BJ (cell line): ENCODE results near the gene HSFX2. TPM values are rescaled to one million over a fixed set of nuclear protein-coding genes. Genes with fewer than 3 reads are reported as not detected.
"Not testable (repeated sequence)": the region's sequence is repeated elsewhere in the genome, so short reads cannot be mapped to it uniquely, and the experiment has no call there.

Source experiments
- CTCF ChIA-PET: fragments of 350-600 bp; formaldehyde crosslinking; extraction: SDS; loops from one replicate; lab custom pipeline; 2021; ENCODE audit warnings: antibody characterized with exemption, inconsistent platforms; lab: Yijun Ruan, JAX
- POLR2A ChIA-PET: fragments of 300-600 bp; sonication (Branson Sonifier 250); formaldehyde crosslinking; extraction: SDS; loops from one replicate; lab custom pipeline; 2021; ENCODE audit warnings: antibody characterized with exemption; lab: Charles Lee
- DNase-seq: peaks from one replicate; pipeline ENCODE4 v3.0.0-alpha.2; 2011; ENCODE audit warnings: low read depth
- H3K27me3 ChIP-seq: 2 replicates; pipeline ENCODE4 v1.6.0; 2011; ENCODE audit warnings: low read length; ENCODE audit not compliant: control insufficient read depth, insufficient read depth
- H3K36me3 ChIP-seq: 2 replicates; pipeline ENCODE4 v1.5.1; 2011; ENCODE audit warnings: low read length; ENCODE audit not compliant: control insufficient read depth, insufficient read depth
- H3K4me3 ChIP-seq: 2 replicates; pipeline ENCODE4 v1.5.1; 2011; ENCODE audit warnings: low read depth, mild to moderate bottlenecking, control low read depth, low read length
- CTCF ChIP-seq: IDR thresholded peaks from 2 replicates; pipeline ENCODE4 v1.5.1; 2011; ENCODE audit warnings: low read depth, mild to moderate bottlenecking, control low read depth, inconsistent platforms, low read length, moderate library complexity; ENCODE audit not compliant: insufficient read depth
- polyA plus RNA-seq: library from polyadenylated mRNA; depleted of rRNA; stranded (reverse); fragments of >200 nt; gene quantifications from 2 replicates; pipeline ENCODE4 v1.2.3, GENCODE V29; 2011

HSFX2 gene
- polyA plus RNA-seq, 1 experiment = 0.29 TPM

DNA sequence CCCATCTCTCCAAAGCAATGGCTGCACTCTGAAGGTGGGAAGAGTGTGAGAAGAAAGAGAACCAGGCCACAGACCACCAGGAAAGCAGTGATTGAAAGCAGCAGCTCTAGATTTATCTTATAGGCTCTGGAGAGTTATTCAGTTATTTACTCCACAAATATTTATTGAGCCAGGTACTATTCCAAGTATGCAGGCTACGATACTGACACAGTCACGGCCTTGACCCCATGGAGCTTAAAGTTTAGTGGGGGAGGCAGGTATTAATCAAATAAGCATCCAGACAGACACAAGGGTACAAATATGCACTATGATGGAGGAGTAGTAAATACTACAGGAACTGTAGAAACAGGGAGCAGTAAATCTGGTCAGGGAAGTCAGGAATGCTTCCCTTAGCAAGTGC is 33.7 kb upstream of the HSFX2 start:
- DNase-seq = no peak
- H3K4me3 ChIP-seq = no peak overlapping the region
- ChIA-PET POLR2A (no interaction called here), CTCF (no interaction called here)
- no peaks in the 10 kb centered on the region for H3K36me3 ChIP-seq
- H3K27me3 ChIP-seq = peaks cover 3% of the 10 kb centered on the region; the same call in 1 of the 2 replicates
- TF ChIP-seq CTCF = no peak

- no peak for TF ChIP-seq CTCF
- H3K27me3 ChIP-seq = peaks cover 3% of the 10 kb centered on the region; the same call in 1 of the 2 replicates
- DNase-seq = no peak
- no peak overlapping the region for H3K4me3 ChIP-seq
- ChIA-PET POLR2A (no interaction called here), CTCF (no interaction called here)
- no peaks in the 10 kb centered on the region for H3K36me3 ChIP-seq
Observed at GRCh38 chrX:149628280-149628679, 33.2 kb upstream of the HSFX2 start.

GRCh38 chrX:149626829-149627228 is 31.7 kb upstream of the HSFX2 start:
- H3K27me3 ChIP-seq, H3K4me3 ChIP-seq, POLR2A ChIA-PET, DNase-seq, H3K36me3 ChIP-seq, CTCF ChIA-PET: not testable (repeated sequence)

DNA sequence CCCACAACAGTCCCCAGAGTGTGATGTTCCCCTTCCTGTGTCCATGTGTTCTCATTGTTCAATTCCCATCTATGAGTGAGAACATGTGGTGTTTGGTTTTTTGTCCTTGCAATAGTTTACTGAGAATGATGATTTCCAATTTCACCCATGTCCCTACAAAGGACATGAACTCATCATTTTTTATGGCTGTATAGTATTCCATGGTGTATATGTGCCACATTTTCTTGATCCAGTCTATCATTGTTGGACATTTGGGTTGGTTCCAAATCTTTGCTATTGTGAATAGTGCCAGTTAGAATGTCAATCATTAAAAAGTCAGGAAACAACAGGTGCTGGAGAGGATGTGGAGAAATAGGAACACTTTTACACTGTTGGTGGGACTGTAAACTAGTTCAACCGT is 24.5 kb upstream of the HSFX2 start:
- CTCF ChIA-PET = not testable (repeated sequence)

DNA sequence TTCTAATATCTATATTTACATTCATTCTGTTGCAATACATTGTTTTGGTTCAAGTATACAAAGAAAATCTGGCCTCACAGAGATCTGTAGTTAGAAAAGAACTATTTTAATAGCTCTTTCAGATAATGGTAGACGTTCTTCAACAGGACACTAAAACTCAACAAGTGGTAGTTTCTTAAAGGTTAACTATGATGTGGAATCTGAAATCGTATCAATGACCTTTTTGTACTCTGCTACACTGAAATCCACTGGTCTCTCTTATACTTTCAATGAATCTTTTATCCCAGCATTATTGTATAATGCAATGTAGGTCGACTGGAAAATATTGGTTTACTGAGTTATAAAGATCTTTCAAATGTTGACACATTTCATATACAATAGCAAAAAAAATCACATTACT is 23.8 kb upstream of the HSFX2 start:
- no peak for DNase-seq

More for the DNA sequence above, 24.5 kb upstream of the HSFX2 start:
- DNase-seq, H3K36me3 ChIP-seq, H3K4me3 ChIP-seq, POLR2A ChIA-PET, H3K27me3 ChIP-seq: not testable (repeated sequence)

DNA sequence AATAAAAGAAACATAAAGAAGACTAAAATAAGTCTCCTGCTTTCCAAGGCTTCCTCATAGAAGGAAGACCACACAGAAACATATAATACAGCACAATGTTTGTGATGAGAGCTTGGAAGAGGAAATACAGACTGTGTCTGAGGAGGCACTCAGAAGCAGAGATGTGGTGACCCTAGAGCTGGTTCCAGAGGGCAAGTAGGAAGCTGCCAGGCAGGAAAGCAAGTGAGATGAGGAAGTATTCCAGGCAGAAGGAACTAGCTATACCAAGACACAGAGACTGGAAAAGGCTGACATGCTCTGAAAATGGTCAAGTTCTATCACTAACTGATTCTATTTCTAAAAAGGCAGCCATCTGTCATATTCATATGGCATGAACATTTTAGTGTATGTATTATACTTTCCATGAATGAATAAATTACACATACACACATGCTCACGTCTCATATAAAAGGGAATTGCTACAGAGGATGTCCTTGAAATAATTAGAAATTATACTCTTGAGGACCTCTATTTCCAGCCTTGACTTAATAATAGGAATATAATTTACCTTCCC is 16.6 kb upstream of the HSFX2 start:
- POLR2A ChIA-PET = no interaction called here
- TF ChIP-seq CTCF = no peak
- Histone ChIP-seq H3K4me3 (no peak overlapping the region), H3K36me3 (no peaks in the 10 kb centered on the region; the same call in 1 of the 2 replicates), H3K27me3 (no peaks in the 10 kb centered on the region)
- CTCF ChIA-PET = no interaction called here
- DNase-seq = no peak

More for the DNA sequence above, 23.8 kb upstream of the HSFX2 start:
- ChIA-PET CTCF (no interaction called here), POLR2A (no interaction called here)
- no peak for TF ChIP-seq CTCF
- Histone ChIP-seq H3K4me3 (no peak overlapping the region), H3K36me3 (no peaks in the 10 kb centered on the region), H3K27me3 (no peaks in the 10 kb centered on the region)
